Right renal pelvis (tissue), 4 donors: ENCODE data around the gene PSMB10. TPM values are rescaled to one million over a fixed set of nuclear protein-coding genes. Genes with fewer than 3 reads are reported as not detected.

Source experiments
- DNase-seq, 4 donors: peaks; one replicate each; pipeline ENCODE4 v3.0.0-alpha.2; 2013; ENCODE audit warnings: low read depth in 4 of 4, low spot score in 3 of 4, missing footprints in 1 of 4
- polyA plus RNA-seq, 4 donors: library from polyadenylated mRNA; unstranded; fragments of 120-200 nt; gene quantifications; one replicate each; pipeline ENCODE4 v1.2.1, GENCODE V29; 2013; ENCODE audit not compliant: insufficient read length in 4 of 4

The PSMB10 gene
- polyA plus RNA-seq, 4 donors, result 20.0 to 30.3 (median 21.3) TPM

- DNase-seq, result no peak
Observed at GRCh38 chr16:67901734-67902133, 34.9 kb downstream of the PSMB10 start.

DNA sequence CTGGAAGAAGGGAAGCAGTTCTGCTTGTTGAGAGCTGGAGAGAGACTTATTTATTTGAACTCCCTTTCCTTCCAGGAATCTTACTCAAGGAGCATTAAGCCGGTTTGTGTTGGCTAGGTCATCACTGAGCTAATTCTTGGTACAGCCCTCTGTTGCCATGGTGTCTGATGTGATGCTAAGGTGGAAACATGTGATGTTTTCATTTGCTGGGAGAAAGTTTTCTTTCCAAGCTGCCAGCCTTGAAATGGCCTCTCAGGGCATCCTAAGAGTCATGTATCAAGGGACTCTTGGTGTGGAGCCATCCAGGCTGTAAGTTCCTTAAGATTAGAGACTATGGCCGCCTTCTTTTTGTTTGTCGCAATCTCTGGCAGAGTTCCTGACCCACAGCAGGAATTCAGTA, 39.4 kb downstream of the PSMB10 start:
- no peak for DNase-seq

DNA sequence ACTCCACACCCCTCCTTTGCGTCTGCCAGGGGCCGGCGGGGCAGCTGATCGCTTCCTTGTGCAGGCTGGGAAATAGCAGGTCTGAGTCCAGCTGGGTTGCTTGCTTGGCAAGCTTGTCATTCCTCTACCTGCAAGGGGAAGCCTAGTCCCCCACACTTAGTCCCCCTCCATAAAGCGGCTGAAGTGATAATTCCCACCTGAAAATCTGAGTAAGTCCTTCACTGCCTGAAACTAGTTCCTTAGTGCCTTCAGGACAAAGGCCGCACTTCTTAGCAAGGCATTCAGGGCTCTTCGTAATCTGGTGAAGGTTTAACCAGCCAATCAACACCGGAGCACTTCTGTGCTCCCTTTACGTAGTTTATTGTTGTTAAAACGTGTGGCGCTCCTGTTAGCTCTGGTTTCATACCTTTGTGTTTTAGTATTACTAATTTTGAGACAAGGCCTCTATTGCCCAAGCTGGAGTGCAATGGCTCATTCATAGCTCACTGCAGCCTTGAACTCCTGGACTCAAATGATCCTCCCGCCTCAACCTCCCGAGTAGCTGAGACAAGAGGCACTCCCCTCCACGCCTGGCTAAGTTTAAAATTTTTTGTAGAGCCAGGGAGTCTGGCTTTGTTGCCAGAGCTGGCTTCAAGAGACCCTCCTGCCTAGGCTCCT, 42.8 kb downstream of the PSMB10 start:
- DNase-seq, result no peak

DNA sequence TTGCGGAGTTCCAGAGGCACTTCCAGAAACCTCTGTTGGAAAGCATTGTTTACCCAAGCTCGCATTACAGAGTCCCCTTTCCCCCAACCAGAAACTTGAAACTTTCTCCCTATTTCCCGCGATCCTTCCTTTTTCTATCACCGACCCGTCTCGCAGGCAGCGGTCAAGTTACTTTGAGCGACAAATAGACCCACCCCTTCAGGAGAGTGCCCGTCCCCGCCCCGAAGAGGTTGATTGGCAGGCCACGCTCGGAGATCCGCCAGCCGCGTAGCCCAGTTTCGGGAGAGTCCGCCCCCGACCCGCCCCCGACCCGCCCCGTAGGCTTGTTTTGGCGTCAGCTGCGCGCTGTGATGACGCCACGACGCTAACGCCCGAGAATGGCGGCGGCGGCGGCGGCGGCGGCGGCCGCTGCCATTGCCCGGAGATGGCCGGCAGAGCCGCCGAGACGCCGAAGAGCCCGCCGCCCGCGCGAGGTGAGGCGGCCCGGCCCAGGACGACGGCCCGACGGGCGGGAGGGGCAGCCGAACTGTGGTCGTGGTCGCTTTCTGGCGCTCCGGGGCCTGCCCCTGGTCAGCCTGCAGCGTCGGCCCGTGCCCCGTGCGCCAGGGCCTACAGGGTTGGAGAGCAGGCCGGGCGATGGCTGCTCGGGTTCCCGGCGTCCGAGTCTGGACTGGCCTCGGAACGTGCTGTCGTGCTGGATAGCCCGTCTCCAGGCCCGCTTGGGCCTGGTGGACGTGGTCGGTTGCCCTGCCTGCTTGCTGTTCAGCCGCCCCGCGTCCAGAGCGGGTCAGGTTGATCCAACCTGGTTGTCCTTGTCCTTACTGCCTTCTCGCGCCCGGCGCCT, 43.5 kb downstream of the PSMB10 start, which contains the start of gene PSKH1:
PSKH1 (plus strand) TSS at position 356 of the 844 bp plus-strand sequence. CDS start 15,496 bp downstream, outside the sequence.
- peak; percentile 87 to 91 (median 88) for DNase-seq

DNA sequence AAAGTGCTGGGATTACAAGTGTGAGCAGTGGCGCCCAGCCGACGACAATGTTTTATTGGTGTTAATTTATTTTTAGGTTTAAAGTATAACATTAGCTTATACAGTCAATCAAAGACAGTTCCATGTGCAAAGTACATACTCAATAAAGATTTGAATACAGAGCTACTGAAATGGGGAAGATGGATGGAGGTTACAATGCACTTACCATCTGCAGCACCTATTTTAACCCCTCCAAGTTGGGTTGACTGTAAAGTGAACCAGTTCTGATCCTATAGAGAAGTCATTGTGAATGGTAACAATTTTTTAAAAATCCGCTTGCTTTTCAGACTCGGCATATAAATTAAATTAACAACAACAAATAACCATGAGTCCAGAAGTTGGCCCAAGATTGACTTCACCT, 44.3 kb downstream of the PSMB10 start:
- no peak for DNase-seq

GRCh38 chr16:67888331-67888730, 48.3 kb downstream of the PSMB10 start:
- no peak for DNase-seq

- DNase-seq, result no peak
Observed at GRCh38 chr16:67886387-67886786, 50.3 kb downstream of the PSMB10 start.

DNA sequence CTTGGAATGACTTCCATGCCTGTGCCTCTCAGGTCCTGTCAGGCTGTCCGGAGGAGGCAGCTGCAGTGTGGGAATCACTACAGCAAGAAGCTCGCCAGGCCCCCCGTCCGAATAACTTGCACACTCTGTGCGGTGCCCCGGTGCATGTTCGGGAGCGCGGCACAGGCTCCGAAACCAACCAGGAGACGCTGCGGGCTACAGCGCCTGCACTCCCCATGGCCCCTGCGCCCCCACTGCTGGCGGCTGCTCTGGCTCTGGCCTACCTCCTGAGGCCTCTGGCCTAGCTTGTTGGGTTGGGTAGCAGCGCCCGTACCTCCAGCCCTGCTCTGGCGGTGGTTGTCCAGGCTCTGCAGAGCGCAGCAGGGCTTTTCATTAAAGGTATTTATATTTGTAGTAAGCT, 50.7 kb downstream of the PSMB10 start:
- DNase-seq, result no peak

DNA sequence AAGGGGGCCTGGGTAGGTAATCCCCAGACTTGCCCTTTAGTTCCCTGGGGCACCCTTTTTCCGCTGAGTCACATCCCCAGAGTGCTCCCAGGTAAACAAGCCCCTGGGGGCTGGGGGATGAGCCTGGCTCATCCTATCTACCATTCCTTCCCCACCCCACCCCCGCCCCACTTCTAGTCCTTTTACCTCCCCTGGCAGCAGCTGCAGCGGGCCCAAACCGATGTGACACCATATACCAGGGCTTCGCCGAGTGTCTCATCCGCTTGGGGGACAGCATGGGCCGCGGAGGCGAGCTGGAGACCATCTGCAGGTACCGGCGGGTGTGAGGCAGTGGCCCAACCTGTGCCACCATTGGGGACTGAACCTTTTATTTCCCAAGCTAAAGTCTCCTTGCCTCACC, 51.1 kb downstream of the PSMB10 start:
- DNase-seq, result no peak

- DNase-seq, result peak in 3 of 4 donors; percentile 53 to 65 (median 58)
Observed at GRCh38 chr16:67884684-67885083, 52.0 kb downstream of the PSMB10 start, which contains the start of gene NRN1L. NRN1L (plus strand) TSS chr16:67884885; CDS start chr16:67884904, 19 bp downstream.

Other genes with a start within 250 kb of the PSMB10 start
- 10 to 100 TPM; 20.5 to 24.9 (median 21.5) TPM for gene GFOD2, start 217.5 kb downstream of the PSMB10 start, polyA plus RNA-seq
- 10 to 100 TPM; 21.6 to 28.5 (median 22.3) TPM for gene RANBP10, start 130.3 kb downstream of the PSMB10 start, polyA plus RNA-seq
- 1 to 10 TPM; 7.3 to 9.0 (median 7.7) TPM for gene TSNAXIP1, start 130.0 kb downstream of the PSMB10 start, polyA plus RNA-seq
- gene THAP11, start 94.5 kb downstream of the PSMB10 start, polyA plus RNA-seq, result 10 to 100 TPM; 30.4 to 33.8 (median 32.1) TPM
- gene NUTF2, start 89.9 kb downstream of the PSMB10 start, polyA plus RNA-seq, result 100 to 1,000 TPM; 121 to 130 (median 129) TPM
- 10 to 100 TPM; 42.0 to 51.5 (median 46.9) TPM for gene CENPT, start 89.2 kb downstream of the PSMB10 start, polyA plus RNA-seq
- gene EDC4, start 63.8 kb downstream of the PSMB10 start, polyA plus RNA-seq, result 10 to 100 TPM; 80.6 to 93.6 (median 86.7) TPM
- gene NRN1L, start 52.0 kb downstream of the PSMB10 start, polyA plus RNA-seq, result under 1 TPM in 2 of 4 donors, not detected in 2; 0.31 to 0.95 TPM
- 10 to 100 TPM; 33.7 to 41.8 (median 37.9) TPM for gene PSKH1, start 43.6 kb downstream of the PSMB10 start, polyA plus RNA-seq
- 1 to 10 TPM; 3.0 to 8.9 (median 5.7) TPM for gene CTRL, start 5.0 kb downstream of the PSMB10 start, polyA plus RNA-seq
- 10 to 100 TPM; 15.8 to 21.7 (median 19.1) TPM for gene LCAT, start 7.3 kb upstream of the PSMB10 start, polyA plus RNA-seq
- gene SLC12A4, start 31.8 kb upstream of the PSMB10 start, polyA plus RNA-seq, result 10 to 100 TPM; 33.6 to 38.0 (median 36.5) TPM
- under 1 TPM in 3 of 4 donors, not detected in 1; 0.06 to 0.37 (median 0.14) TPM for gene DPEP3, start 43.6 kb upstream of the PSMB10 start, polyA plus RNA-seq
- gene DPEP2, start 62.6 kb upstream of the PSMB10 start, polyA plus RNA-seq, result under 1 TPM; 0.44 to 0.78 (median 0.70) TPM
- not detected for gene DPEP2NB, start 79.1 kb upstream of the PSMB10 start, polyA plus RNA-seq
- 10 to 100 TPM in 3 of 4 donors, 1 to 10 TPM in 1; 9.9 to 12.1 (median 10.9) TPM for gene DDX28, start 86.4 kb upstream of the PSMB10 start, polyA plus RNA-seq
- 10 to 100 TPM; 13.2 to 17.2 (median 15.1) TPM for gene DUS2, start 86.4 kb upstream of the PSMB10 start, polyA plus RNA-seq
- 10 to 100 TPM; 32.2 to 39.0 (median 35.9) TPM for gene NFATC3, start 148.5 kb upstream of the PSMB10 start, polyA plus RNA-seq